T-helper 2 cell treated with Interferon-gamma antibody and Interleukin-4, amounts not matched to agents 5 μg/mL and 100 μg/mL, for 36 hours (primary cell): Measurements from ENCODE around the gene TMEM238.
A peak's percentile ranks its signal among the peaks of the same experiment; 100 is the strongest.
"Not testable (repeated sequence)": the region's sequence is repeated elsewhere in the genome, so short reads cannot be mapped to it uniquely, and the experiment has no call there.

Experiments used
- DNase-seq: peaks from one replicate; pipeline ENCODE4 v3.0.0; 2021; ENCODE audit warnings: low spot score
- H3K27ac Mint-ChIP-seq: one replicate; pipeline ENCODE4 v1.8.0; 2021; ENCODE audit warnings: mild to moderate bottlenecking, mixed read lengths
- H3K27me3 Mint-ChIP-seq: one replicate; pipeline ENCODE4 v1.8.0; 2021; ENCODE audit warnings: low read depth, mixed read lengths
- H3K36me3 Mint-ChIP-seq: one replicate; pipeline ENCODE4 v1.8.0; 2021; ENCODE audit warnings: low read depth, mixed read lengths
- H3K4me1 Mint-ChIP-seq: one replicate; pipeline ENCODE4 v1.8.0; 2021; ENCODE audit warnings: low read depth, mixed read lengths
- H3K4me3 Mint-ChIP-seq: one replicate; pipeline ENCODE4 v1.8.0; 2022; ENCODE audit warnings: mild to moderate bottlenecking, moderate library complexity, mixed read lengths
- H3K9me3 Mint-ChIP-seq: one replicate; pipeline ENCODE4 v1.8.0; 2021; ENCODE audit warnings: mixed read lengths

Gene TMEM238

GRCh38 chr19:55408533-55408872 lies 24.4 kb upstream of the TMEM238 start:
- peaks cover 21% of the 10 kb centered on the region for H3K4me1 Mint-ChIP-seq
- peaks cover 36% of the 10 kb centered on the region for H3K36me3 Mint-ChIP-seq
- DNase-seq: no peak
- peak overlapping the region; percentile 99 for H3K27ac Mint-ChIP-seq
- peak overlapping the region; percentile 94 for H3K4me3 Mint-ChIP-seq
- H3K27me3 Mint-ChIP-seq: peaks cover 10% of the 10 kb centered on the region
- H3K9me3 Mint-ChIP-seq: peaks cover 23% of the 10 kb centered on the region

GRCh38 chr19:55407800-55408532 lies 23.9 kb upstream of the TMEM238 start:
- Mint-ChIP-seq H3K27me3 (peaks cover 10% of the 10 kb centered on the region), H3K27ac (peak overlapping the region; percentile 99), H3K4me3 (peak overlapping the region; percentile 94), H3K36me3 (peaks cover 40% of the 10 kb centered on the region), H3K9me3 (peaks cover 23% of the 10 kb centered on the region), H3K4me1 (peaks cover 24% of the 10 kb centered on the region)
- DNase-seq: peak; percentile 97

GRCh38 chr19:55407550-55407799 lies 23.4 kb upstream of the TMEM238 start, which contains the start of gene UBE2S:
TSS of gene UBE2S (minus strand) at chr19:55407788. CDS start at chr19:55407589, 199 bp downstream.
- peak within 1 kb of the TSS; percentile 99 for H3K27ac Mint-ChIP-seq
- peaks cover 45% of the 10 kb centered on the region for H3K36me3 Mint-ChIP-seq
- not testable (repeated sequence) for DNase-seq
- peaks cover 25% of the 10 kb centered on the region for H3K4me1 Mint-ChIP-seq
- peaks cover 23% of the 10 kb centered on the region for H3K9me3 Mint-ChIP-seq
- H3K27me3 Mint-ChIP-seq: peaks cover 10% of the 10 kb centered on the region
- H3K4me3 Mint-ChIP-seq: peak within 1 kb of the TSS; percentile 94

GRCh38 chr19:55406826-55407549 lies 22.9 kb upstream of the TMEM238 start:
- H3K4me3 Mint-ChIP-seq: peak overlapping the region; percentile 86
- DNase-seq: no peak
- H3K4me1 Mint-ChIP-seq: peaks cover 25% of the 10 kb centered on the region
- H3K9me3 Mint-ChIP-seq: peaks cover 23% of the 10 kb centered on the region
- peaks cover 49% of the 10 kb centered on the region for H3K36me3 Mint-ChIP-seq
- peak overlapping the region; percentile 99 for H3K27ac Mint-ChIP-seq
- H3K27me3 Mint-ChIP-seq: peaks cover 7% of the 10 kb centered on the region

GRCh38 chr19:55406091-55406825 lies 22.2 kb upstream of the TMEM238 start:
- peaks cover 52% of the 10 kb centered on the region for H3K36me3 Mint-ChIP-seq
- peak overlapping the region; percentile 86 for H3K4me3 Mint-ChIP-seq
- no peak for DNase-seq
- peaks cover 25% of the 10 kb centered on the region for H3K4me1 Mint-ChIP-seq
- peak overlapping the region; percentile 85 for H3K27ac Mint-ChIP-seq
- peaks cover 21% of the 10 kb centered on the region for H3K9me3 Mint-ChIP-seq
- peaks cover 1% of the 10 kb centered on the region for H3K27me3 Mint-ChIP-seq

GRCh38 chr19:55405638-55406037 lies 21.5 kb upstream of the TMEM238 start:
- no peaks in the 10 kb centered on the region for H3K27me3 Mint-ChIP-seq
- peaks cover 16% of the 10 kb centered on the region for H3K9me3 Mint-ChIP-seq
- H3K36me3 Mint-ChIP-seq: peaks cover 58% of the 10 kb centered on the region
- no peak for DNase-seq
- H3K4me3 Mint-ChIP-seq: peak overlapping the region; percentile 86
- H3K27ac Mint-ChIP-seq: peak overlapping the region; percentile 85
- H3K4me1 Mint-ChIP-seq: peaks cover 25% of the 10 kb centered on the region

GRCh38 chr19:55402509-55402908 lies 18.4 kb upstream of the TMEM238 start:
- DNase-seq: no peak
- Mint-ChIP-seq H3K36me3 (peaks cover 52% of the 10 kb centered on the region), H3K4me1 (peaks cover 26% of the 10 kb centered on the region), H3K4me3 (no peak overlapping the region), H3K27me3 (no peaks in the 10 kb centered on the region), H3K27ac (no peak overlapping the region), H3K9me3 (no peaks in the 10 kb centered on the region)

GRCh38 chr19:55401390-55401789 lies 17.3 kb upstream of the TMEM238 start:
- peaks cover 47% of the 10 kb centered on the region for H3K36me3 Mint-ChIP-seq
- H3K27ac Mint-ChIP-seq, H3K9me3 Mint-ChIP-seq, DNase-seq, H3K27me3 Mint-ChIP-seq, H3K4me3 Mint-ChIP-seq: not testable (repeated sequence)
- peaks cover 23% of the 10 kb centered on the region for H3K4me1 Mint-ChIP-seq

- Mint-ChIP-seq H3K27me3 (no peaks in the 10 kb centered on the region), H3K27ac (no peak overlapping the region), H3K4me3 (no peak overlapping the region), H3K9me3 (no peaks in the 10 kb centered on the region), H3K4me1 (peaks cover 15% of the 10 kb centered on the region), H3K36me3 (peaks cover 38% of the 10 kb centered on the region)
- DNase-seq: no peak
Measured at GRCh38 chr19:55400281-55401087, 16.4 kb upstream of the TMEM238 start.

- no peak for DNase-seq
- Mint-ChIP-seq H3K36me3 (peaks cover 32% of the 10 kb centered on the region), H3K4me3 (peak overlapping the region; percentile 7), H3K4me1 (peaks cover 14% of the 10 kb centered on the region), H3K9me3 (no peaks in the 10 kb centered on the region), H3K27ac (peak overlapping the region; percentile 74), H3K27me3 (no peaks in the 10 kb centered on the region)
Measured at GRCh38 chr19:55398200-55398925, 14.3 kb upstream of the TMEM238 start.

GRCh38 chr19:55392820-55393761 lies 9.0 kb upstream of the TMEM238 start:
- peaks cover 28% of the 10 kb centered on the region for H3K36me3 Mint-ChIP-seq
- H3K9me3 Mint-ChIP-seq: no peaks in the 10 kb centered on the region
- H3K27me3 Mint-ChIP-seq: no peaks in the 10 kb centered on the region
- peak overlapping the region; percentile 8 for H3K27ac Mint-ChIP-seq
- peaks cover 14% of the 10 kb centered on the region for H3K4me1 Mint-ChIP-seq
- H3K4me3 Mint-ChIP-seq: no peak overlapping the region
- no peak for DNase-seq
